NCI-H2081 treated with DMSO at 0.1 percent for 48 hours (cell line): ENCODE measurements around the gene XYLT1.
A peak's percentile ranks its signal among the peaks of the same experiment; 100 is the strongest.

Source experiments
- DNase-seq: peaks from one replicate; lab custom pipeline; 2025; lab: John Stamatoyannopoulos, UW

The XYLT1 gene

DNA sequence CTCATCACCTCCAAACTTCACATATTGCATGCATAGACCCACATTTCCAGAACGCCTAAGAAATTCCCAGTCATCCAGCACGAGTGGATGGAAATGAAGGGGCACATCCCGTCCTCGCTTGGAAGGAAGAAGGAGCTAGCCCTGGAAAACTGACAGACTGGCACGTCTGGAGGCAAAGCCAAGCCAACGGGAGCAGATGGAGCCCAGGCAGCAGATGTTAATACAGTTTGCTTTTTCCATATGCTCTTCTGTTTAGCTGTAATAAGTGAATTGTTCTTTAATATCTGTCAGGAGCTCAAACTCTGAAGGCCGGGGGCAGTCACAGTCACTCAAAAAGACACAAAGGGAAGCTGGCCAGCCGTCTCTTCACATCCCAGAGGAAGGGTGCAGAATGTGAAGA, 187.7 kb downstream of the XYLT1 start:
- no peak for DNase-seq

DNA sequence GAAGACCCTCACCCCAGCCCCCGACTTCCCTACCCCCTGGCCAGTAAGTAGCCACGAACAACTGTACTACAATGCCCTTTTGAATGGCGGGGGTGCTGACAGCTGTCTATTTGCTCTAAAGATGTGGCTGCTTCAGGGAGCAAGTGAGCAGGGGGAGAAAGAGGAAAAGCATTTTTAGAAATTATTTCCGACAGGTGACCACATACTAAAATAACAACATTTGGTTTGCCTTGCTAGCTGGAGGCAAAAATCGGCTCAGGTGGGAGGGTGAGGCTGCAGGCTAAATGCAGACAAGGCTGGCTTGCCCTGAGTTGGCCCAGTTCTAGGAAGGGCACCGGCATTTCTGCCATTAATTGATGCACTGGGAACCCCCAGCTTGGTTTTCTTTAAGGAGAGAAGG, 188.5 kb downstream of the XYLT1 start:
- no peak for DNase-seq

DNA sequence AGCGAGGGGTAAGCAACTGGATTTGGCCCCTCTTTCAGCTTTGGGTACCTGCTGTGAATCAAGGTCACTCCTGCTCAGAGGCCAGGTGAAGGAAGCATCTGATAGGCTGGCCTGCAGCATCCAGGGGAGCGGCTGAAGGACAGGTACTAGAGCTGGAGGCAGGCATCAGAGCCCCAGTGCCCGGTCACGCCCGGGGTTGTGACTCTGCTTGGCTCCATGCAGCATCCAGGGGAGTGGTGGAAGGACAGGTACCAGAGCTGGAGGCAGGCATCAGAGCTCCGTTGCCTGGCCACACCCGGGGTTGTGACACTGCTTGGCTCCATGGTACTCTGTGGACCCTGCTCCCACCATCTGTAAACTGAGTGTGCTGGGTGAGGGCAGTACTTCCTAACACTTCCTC, 189.7 kb downstream of the XYLT1 start:
- DNase-seq: no peak

DNA sequence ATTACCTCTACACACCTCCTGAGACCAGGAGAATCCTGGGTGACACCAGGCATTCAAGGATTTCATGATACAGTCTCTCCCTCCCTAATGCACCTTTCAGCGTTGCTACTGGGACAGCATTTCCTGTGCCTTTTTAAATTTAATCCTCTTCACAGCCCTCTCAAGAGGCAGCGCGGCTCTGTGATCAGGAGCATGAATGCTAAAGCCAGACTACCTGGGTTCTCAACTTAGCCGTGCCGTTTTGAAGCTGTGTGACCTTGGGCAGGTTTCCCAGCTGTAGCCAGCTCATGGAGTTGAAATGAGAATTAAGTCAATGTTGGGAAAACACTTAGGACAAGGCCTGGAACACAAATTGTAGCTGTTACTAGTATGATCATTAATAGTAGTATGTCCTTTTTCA, 191.8 kb downstream of the XYLT1 start:
- DNase-seq: no peak

DNA sequence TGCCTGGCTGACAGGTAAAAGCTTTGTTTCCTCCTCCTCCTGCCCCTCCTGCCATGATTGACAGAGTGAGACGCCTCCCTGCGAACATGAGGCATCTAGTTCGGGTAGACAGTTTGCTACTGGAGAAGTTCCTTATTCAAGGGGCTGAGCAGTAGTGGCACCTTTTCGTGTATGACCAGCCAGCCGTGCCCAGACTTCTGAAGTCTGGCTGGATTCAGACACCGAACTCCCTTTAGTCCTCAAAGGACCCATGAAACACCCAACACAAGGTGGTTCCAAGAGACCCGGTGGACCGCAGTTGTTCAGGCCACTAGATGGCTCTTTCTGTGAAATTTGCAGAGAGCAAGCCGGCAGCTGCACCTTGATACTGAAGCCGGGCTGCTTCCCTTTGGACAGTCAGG, 192.8 kb downstream of the XYLT1 start:
- no peak for DNase-seq

DNA sequence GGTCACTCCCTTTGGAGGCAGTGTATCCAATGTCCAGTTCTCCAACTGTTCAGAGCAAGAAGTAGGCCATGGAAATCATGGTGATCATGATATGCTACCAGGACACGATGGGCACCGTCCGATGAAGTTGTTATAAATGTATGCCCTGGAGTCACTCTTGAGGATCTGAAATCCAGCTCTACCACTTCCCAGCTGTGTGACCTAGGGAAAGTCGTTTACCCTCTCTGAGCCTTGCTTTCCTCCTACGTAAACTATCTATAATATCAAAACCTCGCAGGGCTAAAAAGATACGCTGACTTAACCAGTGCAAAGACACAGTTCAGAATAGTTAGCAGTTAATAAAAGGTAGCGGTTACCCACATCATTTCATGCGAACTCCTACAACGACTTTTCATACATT, 194.2 kb downstream of the XYLT1 start:
- DNase-seq: no peak

DNA sequence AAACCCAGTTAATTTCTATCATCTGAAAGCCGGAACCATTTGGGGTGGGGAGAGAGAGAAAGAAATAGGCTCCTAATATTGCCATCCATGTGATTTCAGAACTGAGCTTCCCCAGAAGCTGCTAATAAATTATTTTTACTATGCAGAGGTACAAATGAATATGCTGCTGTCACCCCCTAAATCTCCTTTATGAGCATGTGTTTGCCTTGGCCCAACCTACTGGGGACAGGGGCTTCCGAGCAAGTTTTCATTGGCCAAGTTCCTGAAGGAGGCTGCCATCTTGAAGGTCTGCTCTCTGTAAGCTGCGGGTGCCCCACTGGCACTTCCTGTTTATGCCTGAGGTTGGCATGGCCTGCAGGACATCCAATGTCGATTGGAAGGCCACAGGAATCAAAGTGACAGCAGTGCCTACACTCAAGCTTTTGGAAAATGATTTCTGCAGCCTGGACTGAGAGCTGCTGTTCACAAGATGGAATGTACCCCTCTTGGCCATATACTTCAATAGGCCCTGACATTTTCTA, 194.7 kb downstream of the XYLT1 start:
- DNase-seq: no peak

DNA sequence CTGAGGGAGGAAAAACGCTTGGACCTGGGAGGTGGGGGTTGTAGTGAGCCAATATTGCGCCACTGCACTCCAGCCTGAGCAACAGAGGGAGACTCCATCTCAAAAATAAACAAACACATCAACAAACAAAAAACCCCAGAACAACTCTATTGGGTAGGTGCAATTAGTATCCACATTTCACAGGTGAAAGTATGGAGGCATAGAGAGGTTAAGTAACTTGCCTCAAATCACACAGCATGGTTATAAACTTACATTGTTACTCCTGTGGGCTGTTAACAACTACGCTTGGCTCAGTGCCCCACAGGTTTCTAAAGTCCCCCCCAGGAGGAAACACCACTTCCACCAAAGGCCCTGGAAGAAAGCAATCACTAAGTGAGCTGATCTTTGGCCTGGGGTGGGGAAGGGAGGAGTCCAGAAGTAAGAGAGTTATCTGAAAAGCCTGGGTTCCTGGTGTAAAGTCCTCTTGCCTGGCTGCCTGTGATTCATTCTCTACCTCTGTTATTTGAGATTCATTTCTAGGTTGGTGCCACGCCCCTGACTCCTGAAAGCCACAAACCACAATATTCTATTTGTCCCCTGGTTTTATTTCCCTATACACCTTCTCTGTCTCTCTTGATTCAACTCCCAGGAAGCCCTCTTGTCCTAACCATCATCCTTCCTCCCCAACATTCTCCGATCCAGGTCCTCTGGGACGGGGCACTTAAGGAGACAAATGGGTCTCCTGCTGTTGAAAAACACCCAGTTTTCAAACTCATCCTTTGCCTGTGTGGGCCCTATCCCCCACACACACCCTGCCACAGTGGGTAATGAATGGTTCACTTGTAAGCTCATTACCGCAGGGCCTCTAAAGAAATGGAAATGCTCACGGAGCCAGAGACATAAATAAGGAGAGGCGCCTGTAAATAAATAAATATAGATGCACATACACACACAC, 195.4 kb downstream of the XYLT1 start:
- no peak for DNase-seq

DNA sequence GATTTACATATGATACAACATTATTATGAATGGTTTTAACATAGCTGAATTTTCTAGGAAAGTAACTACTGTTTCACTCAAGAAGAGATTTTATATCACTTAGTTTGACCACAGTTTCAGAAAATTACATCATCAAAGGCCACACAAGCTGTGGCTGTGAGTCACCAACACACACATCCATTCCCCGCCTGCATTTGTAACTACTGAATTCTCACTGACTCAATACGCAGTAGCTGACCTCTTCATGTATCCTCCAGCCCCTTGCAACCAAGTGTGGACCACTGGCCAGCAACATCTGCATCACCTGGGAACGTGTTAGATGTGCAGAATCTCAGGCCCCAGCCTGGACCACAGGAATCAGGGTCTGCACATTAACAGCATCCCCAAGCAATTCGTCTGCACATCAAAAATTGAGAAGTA, 197.6 kb downstream of the XYLT1 start:
- DNase-seq: no peak

DNA sequence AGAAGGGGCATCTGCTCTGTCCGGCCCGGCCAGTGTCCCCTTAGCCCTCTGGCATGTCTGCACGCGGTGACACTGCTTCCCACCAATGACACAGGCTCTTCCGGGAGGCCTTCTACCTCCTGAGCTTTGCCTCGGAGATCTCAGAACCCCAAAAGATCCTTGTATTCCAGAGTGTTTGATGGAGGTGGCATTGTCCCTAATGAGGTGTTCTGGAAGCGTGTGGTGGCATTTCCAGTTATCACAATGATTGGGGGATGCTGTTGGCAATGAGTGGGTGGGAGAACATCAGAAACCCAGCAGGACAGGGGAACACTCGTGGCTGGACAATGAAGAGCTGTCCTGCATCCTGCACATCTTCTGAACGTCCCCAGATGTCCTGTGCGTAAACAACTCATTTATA, 198.0 kb downstream of the XYLT1 start:
- DNase-seq: no peak

DNA sequence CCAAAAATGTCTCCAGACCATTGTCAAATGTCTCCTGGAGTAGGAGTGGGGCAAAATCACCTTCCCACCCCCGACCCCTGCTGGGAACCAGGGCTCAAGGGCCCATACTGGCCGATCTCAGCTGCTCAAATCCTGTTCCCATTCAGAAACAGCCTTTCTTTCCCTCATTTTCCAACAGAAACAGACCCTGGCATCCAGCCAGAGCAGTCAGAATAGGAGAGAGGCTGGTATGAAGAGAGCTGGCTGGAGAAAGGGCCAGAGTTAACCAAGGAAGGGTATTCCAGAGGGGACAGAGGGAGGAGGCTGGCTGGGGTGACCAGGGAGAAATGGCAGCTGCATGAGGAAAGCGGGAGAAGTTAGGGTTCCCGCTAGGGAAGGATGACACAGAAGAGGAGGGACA, 199.1 kb downstream of the XYLT1 start:
- DNase-seq: no peak

DNA sequence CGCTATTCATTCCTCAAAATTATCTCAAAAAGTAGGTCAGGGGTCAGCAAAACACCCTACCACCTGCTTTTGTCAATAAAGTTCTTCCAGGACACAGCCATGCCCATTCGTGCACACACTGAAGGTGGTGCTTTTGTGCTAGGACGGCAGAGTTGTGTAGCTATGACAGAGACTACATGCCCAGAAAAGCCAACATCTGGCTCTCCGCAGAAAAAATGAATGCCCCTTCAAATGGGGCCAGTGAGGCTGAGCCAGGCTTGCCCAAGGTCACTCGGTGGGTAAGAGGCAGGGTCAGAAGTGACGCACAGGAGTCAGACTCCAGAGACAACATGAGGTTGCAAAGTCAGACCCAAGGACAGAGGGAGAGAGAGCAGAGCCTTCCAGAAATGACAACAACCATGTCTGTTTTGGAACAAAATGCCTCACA, 200.1 kb downstream of the XYLT1 start:
- DNase-seq: no peak

DNA sequence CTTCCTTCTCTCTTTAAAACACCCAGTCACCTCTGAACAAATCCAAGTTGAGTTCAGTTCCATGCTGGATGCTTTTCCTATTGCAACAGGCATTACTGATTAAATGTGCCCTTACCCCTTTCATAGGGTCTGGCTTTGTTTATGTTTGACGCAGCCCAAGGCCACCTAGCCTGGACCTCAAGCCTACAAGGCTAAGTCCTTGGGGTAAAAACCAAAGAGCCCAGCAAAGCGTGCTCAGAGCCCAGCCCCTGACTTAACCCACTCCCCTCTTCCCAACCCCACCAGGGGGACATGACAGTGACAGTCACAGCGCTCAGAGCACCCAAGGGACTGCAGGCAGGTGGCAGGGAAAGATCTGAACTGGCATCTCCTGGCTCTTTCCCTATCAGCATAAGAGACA, 200.6 kb downstream of the XYLT1 start:
- no peak for DNase-seq

DNA sequence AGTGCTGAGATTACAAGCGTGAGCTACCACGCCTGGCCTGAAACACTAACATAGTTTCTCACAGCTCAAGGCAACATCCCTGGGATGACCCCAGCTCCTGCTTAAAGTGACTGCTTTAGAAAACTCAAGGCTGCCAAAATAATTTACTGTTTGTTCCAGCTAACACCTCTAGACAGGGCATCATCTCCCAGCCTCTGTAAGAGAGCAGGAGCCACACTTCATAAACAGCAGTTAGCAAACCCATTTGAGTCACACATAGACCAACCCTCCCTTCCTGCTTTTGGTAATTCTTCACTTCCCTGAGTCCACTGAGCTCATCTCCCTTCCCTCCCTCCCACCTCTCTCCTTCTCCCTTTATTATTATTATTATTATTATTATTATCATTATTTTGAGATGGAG, 201.3 kb downstream of the XYLT1 start:
- no peak for DNase-seq

DNA sequence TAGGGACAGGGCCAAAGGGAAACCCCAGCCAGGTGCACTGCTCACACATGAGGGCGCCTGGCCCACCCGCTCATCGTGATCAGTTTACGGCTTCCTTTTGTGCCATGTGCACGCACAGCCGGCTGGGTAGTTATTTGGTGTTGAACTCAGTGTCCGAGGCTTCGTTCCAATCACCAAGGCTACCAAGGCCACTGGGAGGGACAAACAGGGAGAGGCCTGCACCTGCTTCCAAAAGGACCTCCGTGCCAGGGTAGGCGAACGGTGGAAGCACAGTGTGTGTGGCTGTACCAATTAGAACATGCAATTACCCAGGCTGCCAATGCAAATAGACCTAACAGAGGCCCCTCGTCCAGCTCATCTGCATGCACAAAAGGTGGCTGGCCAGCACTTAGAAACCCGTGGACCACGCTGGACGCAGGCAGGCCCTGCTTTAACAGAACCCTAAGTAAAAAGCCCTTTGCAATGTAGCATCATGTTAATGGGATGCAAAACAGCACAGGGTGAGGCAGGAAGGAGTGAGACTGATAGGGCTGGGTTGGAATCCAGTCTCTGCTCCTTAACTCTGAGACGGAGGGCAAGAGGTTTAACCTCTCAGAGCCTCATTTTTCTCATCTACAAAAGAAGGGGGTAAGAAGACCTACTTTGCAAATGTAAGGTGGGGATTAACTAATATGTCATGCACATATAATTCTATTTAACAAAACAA, 204.0 kb downstream of the XYLT1 start:
- DNase-seq: peak; percentile 39

DNA sequence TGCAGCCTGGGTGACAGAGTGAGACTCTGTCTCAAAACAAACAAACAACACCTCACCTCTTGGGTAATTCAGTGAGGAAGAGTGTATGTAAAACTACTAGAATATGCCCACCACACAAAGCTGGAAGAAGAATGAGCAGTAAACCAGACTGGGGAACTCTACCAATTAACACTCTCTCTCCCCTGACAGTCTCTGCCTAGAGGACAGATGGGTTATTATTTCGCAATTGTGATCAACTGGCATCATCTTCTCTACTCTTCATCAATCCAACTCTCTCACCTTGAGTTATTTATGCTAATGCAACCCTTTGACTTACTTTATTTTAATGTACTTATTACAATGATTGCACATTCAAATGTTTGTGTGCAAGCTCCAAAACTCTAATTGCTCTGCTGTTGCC, 205.6 kb downstream of the XYLT1 start:
- DNase-seq: no peak

DNA sequence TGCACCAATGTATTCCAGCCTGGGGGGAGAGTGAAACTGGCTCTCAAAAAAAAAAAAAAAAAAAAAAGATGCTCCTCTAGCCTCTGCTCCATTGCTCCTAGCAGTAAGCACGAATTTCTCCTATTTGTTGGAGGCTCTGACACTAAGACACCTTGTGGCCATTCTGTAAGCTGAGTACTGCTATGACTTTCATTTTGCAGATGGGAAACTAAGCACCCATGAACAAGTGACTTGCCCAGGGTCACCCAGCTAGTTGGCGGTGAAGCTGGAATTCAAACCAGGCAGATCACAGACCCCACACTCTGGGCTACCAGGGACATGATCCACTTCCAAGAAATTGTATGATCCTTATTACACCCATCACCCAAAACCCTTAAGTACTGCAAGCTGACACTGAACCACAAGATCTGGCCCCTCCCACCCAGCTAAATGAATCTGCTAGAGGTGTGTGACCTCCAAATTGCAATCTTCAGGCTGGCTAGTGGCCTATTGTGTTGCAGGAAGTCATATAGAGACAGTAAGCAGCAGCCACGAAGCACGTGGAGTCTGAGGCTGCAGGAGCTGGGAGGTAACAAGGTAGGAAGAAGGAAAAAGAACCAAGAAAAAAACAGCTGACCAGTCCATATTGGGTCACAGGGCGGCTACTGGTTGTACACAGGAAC, 209.4 kb downstream of the XYLT1 start:
- DNase-seq: no peak

DNA sequence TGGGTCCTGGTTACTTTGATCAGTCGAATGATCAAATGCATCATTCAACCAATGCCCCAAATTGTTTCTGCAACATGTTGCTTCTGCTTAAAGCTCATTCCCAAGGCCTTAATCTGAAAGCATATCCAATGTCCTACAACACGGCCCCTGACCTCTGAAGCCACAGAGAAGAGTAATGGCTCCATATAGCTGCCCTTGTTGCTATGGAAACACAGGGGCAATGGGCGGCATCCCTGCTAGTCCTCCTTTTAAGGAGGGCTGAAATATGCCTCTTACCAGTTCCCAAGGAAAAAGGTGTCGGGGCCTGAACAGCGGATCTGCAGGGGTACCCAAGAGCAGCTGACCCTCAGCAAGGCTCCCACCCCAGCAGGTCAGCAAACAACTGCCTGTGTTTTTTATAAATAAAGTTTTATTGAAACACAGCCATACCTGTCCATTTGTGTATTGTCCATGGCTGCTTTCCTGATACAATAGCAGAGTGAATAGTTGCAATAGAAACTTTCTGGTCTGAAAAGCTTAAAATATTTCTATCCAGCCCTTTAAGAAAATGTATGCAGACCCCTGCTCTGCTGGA, 210.4 kb downstream of the XYLT1 start:
- DNase-seq: no peak

DNA sequence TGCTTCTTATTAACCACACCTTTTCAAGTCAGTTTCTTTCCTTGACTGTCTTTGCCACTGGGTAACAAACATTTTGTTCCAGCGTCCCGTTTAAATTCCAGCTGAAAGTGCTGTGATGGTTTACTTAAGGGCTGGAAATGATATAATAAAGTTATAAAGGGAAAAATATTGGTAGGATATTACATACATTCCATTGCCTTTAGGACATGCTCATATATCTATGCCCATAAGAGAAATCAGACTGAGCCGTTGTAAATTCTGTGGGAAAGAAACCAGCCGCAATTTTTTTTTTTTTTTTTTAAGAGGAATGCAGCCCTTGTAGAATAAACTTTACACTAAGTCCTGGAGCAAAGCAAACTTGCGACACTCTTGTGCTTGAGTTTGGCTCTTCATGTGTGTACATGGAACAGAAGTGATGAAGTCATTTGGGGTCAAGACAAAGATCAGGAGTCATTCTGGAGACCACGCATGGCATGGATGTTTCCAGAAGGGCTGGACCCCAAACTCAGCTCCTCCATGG, 210.9 kb downstream of the XYLT1 start:
- no peak for DNase-seq

DNA sequence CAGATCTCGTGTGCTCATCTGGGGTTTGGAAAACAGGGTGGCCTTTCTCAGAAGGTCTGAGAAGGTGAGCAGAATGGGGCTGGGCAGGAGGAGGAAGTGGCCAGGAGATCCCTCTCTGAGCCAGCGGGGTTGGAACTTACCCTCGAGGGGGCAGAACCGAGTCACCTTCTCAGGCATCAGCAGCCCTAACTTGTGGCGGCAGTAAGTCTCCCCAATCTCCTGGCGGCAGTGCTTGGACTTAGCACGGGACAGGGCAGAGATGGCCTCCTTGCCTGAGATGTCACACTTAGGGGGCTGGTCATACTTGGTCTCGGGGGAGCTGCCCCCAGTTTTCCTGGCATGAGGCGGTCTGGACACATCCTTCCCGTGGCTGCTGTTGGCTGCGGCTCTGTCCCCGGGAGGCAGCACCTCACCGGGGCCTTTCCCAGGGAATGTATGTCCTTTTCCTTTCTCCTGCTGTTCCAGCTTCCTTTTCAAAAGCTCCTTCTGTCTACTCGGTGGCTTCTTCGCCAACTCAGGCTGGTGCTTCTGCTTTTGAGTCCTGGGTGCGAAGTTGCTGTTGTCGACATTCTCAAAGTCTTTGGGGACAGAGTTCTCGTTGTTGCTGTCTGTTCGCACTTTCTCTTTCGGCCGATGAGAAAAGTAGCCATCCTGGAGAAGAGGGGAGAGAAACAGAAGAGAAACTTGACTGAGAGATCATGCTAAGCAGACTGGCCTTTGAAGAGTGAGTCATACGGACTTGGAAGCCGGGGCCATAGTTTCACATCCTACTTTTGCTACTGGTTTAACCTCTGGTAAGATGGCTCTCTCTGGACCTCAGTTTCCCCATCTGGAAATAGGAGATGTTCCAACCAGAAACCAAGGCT, 211.7 kb downstream of the XYLT1 start:
- no peak for DNase-seq

DNA sequence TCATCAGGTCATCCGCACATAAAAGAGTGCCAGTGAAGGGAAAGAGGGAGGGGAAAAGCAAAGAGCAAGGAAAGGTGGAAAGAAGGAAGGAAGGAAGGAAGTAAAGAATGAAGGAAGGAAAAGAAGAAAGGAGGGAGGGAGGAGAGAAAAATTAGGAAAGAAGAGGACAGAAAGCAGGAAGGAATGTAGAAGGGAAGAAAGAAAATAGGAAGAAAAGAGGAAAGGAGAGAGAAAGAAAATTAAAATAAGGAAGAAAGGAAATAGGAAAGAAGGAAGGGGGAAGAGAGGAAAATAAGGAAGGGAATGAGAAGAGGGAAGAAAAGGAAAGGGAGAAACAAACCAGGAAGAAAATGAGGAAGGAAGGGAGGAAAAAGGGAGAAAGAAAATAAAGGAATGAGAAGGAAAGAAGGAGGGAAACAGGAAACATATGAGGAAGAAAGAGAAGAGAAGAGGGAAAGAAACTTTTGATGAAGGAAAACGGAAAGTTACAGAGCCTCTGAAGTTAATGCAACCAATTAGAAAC, 212.6 kb downstream of the XYLT1 start:
- no peak for DNase-seq
